CD4-positive, alpha-beta T cell treated with Interferon alpha-2 for 1 hour (primary cell): Measurements from ENCODE around the gene MARK3.

Experiments
- DNase-seq, 2 donors: peaks; one replicate each; pipeline ENCODE4 v3.0.0-alpha.2; 2020 to 2022

The MARK3 gene

DNA sequence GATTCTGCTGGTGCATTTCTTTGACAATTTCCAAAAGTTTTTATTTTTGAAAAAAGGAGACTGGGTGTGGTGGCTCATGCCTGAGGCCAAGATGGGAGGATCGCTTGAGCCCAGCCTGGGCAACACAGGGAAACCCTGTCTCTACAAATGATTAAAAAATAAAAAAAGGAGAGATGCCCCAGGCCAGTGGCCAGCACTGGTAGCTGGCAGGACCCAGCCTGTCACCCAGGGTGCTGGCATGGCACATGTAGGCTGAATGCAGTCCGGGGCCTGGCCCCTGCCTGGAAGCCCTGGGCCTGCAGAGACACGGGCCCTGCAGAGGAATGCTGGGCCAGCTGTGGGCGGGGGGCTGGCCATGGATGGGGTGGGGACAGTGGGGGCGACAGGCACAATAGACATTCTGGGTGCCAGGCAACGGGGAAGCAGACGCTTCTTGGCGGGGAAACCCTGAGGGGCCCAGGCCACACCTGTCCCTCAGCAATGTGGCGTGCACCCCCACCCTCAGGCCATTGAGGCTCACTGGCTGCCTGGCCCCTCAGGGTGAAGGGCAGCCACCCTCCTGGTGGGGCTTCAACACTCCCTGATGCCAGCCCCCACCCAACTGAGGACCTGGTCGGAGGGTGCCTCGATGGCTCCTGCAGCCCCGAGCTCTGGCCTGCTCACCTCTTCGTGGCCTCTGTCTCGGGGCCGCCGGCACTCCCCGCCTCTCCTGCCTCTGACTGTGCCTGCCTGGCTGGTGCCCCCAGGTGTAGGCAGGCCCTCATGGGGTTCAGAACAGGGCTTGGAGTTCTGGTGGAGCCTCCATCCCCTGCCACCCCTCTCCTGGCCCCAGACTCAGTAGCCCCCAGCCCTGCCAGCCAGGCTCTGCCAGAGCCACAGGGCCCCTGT, 155.8 kb downstream of the MARK3 start:
- DNase-seq = no peak

DNA sequence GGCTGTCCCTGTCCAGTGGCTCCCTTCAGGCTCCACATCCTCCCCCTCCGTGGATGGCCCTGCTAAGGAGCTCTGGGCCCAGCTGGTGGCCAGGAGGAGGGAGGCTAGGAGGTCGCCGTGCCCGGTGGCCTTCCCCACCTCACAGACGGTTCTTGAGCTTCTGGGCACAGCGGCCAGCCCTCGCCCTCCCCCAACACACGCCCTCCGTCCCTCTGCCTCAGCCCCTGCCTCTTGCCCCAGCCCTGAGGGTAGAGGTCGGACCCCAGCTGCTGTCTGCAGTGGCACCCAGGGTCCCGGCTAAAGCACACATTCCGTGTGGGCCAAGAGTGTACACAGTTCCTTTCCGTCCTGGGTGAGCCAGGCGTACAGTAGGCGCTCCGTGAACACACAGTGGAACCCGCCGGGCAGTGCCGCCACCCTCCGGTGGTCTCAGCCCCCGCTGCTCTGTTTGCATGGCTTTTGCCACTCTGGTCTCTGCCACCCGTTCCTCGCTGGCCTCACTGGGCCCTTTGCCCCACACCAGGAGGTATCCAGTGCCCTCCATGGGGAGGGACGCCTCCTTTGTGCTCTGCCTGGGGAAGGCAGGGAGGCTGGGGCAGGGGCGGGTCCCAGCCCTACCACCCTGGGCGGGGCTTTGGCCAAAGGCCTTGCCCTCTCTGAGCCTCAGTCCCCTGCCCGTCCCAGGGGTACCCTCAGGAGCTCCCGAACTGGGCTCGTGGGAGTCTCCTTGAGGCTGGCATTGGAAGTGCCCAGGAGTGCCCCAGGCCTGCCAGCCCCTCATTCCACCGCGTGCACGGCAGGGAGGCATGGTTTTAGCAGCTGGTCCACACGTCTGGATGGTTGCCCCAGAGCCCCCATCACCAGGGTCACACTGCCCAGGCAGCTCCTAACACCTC, 156.7 kb downstream of the MARK3 start:
- no peak for DNase-seq

DNA sequence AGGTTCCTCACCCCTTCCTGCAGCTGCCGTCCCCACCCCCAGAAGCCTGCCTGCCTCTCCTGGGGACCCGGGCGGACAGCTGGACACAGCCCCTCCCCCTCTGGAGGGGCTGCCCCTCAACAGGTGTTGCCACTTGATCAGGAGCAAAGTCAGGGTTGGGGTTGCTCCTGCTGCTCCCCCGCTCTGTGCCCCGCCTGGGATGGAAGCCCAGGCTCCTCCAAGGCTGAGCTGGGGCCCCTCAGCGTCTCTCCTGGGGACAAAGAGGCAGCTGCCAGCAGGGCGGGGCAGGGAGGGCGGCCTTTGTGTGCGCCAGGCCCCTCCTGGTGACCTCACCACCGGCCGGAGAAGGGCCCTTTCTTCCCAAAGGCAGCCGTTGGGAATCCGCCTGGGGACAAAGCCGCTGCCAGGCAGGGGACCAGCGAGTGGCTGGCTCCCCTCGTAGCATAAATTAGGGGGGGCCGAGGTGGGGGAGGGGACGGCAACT, 157.4 kb downstream of the MARK3 start:
- DNase-seq = no peak

DNA sequence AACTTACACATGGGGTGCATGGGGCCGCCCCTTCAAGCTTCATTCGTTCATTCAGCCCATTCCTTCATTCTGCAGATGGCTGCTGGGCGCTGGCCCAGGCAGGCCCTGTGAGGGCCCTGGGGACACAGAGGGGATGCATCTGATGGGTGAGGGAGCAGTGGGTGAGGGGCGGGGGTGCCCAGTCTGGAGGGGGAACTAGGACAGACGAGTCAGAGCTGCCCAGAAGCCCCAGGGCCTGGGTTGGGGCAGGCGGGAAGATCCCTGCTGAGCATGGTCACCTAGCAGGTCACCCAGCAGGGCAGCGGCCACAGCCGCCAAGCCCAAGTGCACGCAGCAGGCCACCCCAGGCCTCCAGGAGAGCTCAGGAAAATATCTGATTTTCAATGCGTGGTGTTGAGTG, 157.9 kb downstream of the MARK3 start:
- DNase-seq = no peak

DNA sequence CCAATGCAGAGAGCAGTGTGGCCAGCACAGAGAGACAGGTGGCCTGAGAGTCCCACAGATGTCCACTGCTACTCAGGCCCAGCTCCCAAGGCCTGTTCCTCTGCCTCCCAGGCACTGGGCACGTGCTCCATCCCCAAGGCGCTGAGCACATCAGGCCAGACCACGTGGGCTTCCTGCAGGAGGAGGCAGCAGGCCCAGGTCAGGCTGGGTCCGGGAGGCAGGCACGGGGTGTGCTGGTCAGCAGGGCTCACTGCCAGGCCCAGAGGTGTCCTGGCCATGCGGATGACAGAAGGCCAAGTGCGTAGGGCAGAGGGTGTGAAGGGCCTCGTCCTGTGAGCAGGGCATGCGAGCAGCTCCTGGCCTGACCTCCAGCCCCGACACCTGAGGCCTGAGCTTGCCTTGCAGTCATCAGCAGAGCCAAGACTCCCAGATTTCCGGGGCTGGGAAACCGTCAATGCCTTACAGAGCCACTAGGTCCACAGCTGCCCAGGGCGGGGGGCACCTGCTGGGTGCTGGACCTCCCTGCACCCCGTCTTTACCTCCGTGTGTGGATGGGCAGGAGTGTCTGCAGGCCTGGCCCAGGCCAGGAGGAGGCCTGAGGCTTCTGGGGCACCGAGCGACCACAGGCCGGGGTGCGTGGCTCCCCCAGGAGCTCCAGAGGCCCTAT, 158.6 kb downstream of the MARK3 start:
- no peak for DNase-seq

DNA sequence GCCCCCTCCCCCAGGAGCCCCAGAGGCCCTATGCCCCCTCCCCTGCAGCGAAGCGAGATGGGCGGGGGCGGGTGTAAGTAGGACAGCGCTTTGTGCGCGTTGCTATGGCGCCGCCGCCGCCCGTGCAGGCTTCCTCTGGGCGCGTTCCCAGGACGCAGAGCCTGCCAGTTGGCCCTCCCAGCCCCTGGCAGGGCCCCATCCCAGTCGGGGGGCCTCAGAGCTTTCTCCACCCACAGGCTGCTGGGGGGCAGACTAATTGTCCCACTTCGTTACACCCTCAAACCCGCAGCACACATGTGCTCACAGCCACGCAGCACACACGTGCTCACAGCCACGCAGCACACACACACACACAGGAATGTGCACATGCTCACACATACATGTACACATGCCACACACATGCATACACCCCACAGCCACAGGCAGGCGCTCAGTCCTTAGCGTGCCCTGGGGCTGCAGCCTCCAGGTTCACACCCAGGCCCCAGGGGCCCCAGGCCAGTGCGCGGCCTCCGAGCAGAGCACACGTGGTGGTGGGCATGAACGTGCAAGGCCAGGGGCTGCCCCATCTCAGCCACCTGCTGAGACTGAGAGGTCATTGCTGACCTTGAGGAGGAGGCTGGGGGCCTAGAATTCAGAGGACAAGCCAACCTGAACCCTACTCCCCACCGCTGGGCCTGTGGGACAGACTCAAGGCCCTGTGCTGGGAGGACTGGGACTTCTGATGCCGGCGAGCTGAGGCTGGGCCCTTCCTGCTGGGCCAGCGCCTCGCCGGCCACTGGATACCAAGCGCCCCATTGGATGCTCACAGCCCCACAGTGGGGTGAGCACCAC, 159.4 kb downstream of the MARK3 start:
- DNase-seq = no peak

DNA sequence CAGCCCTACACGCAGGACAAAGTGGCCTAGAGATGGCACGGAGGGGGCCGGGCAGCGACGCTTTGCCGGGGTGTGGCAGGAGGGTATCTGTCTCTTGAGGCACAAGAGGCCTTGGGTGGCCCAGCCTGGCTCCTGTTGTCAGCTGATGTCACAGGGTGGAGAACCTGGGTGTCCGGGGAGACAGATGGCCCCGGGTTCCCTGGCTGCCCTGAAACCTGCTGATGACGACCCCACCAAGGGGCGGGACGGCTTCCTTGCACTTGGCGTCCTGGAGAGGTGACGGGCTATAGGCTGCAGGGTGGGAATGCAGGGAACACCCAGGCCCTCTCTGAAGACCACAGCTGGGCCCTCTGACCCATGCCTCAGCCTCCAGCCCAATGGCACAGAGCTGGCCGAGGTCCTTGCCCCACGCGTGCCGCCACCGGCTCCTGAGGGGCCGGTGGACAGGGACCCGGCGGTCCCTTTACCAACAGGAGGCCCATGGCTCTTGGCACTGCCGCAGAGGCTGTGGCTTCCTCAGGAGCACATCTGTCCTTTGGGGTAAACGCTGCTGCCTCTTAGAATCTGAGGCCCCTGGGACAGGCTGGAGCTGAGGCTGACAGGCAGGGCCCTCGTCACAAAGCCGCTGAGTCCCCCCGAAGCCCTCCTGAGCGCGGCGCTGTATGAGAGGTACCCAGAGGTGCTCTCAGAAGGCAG, 160.2 kb downstream of the MARK3 start:
- DNase-seq = no peak

DNA sequence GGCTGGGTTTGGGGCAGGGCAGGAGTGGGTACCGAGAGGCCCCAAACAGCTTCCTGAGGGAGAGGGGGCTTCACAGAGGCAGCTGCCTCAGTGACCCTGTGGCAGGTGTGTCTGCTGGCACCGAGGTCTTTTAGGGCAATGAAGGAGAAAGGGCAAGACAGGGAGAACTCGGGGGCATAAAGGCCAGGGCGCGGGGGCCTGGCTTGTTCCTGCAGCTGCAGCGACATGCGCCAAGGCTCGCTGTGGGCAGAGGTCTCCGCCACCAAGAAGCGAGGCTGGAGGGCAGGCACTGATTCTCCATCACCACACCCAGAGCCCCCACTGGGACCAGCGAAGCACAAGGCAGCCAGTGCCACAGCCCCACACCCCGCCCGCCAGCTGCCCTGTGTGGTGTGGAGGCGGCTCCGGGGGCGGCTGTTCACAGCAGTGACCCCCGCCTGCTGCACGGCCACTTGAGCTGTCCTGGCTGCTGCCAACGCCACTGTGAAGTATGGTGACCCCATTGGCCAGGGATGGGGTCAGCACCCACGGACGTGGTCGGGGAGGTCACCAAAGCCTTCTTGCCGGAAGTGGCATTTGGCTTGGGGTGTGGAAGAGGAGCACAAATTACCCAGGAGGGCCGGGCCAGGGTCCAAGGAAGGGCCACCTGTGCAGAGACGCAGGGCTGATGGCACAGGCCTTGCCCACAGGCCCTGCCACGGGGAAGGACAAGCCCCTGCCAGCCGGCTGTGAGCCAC, 160.9 kb downstream of the MARK3 start:
- DNase-seq = no peak

DNA sequence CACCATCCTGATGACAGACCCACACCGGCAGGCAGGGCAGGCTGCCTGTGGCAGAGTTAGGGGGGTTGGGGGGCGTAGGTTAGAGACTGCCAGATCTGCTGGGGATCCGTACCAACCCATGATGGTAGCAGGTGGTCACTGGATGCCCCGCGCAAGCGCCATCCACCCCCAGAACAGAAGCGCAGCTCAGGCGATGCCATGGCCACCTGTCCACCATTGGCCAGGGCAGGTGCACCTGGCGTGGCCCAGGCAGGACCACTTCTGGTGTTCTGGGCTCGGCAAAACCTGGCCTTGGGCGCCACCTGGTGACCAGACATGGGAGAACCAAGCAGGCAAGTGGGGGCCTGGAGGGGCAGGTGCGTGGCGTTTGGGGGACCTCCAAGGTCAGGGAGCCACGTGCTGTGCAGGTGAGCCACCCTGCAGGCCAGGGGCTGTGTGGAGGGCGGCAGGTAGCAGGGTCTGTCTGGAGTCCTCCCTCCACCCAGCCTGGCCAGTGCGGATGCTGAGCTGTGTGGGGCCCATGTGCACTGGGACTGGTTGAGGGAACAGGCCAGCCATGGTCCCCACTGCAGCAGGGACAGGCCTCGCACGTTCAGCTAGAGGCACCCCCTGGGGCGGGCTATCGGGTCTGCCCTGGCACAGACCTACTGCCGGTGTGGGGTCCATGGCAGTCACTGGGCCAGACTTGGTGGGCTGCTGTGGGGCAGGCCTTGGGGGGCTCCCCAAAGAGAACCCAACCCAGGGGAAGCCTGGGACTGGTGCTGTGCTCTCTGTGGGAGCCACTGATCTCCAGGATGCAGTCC, 161.6 kb downstream of the MARK3 start:
- DNase-seq = peak; percentile 69 to 81

DNA sequence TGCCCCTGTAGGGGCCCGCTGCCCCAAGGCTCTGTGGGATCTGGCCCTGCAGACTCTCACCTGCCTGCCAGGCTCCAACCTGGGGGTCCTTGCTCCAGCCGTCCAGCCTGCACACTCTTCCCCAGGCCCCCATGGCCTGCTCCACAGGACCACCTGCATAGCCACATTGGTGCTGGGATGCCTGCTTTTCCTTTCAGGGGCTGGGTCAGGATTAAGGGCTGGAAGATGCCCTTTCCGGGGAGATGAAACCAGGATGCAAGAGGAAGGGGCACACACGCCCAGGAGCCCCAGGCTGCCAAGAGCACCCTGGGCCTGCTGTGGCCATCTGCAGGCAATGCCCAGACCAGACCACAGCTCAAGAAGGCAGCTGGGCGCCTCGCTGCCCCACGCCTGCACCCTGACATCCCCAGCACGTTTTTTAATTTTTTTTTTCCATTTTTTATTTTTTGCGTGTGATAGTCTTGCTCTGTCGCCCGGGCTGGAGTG, 162.3 kb downstream of the MARK3 start:
- DNase-seq = no peak

DNA sequence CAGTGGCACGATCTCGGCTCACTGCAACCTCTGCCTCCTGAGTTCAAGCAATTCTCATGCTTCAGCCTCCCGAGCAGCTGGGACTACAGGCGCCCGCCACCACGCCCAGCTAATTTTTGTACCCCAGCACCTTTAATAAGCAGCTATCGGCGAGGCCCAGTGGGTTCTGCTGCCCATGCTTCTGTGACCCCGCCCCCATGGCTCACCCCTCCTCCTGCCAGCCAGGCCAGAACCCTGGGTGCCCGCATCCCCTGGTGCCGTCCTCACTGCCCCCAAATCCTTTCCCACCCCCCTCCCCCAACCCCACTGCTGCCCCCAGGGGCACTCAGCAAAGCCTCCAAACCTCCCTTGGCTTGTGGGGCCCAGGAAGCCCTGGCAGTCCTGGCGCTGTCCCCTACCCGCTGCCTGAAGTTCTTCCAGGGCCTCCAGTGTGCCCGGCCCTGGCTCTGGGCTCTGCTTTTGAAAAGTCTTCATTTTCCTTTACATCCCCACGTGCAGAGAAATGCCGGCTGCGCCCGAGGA, 162.8 kb downstream of the MARK3 start:
- DNase-seq = no peak

DNA sequence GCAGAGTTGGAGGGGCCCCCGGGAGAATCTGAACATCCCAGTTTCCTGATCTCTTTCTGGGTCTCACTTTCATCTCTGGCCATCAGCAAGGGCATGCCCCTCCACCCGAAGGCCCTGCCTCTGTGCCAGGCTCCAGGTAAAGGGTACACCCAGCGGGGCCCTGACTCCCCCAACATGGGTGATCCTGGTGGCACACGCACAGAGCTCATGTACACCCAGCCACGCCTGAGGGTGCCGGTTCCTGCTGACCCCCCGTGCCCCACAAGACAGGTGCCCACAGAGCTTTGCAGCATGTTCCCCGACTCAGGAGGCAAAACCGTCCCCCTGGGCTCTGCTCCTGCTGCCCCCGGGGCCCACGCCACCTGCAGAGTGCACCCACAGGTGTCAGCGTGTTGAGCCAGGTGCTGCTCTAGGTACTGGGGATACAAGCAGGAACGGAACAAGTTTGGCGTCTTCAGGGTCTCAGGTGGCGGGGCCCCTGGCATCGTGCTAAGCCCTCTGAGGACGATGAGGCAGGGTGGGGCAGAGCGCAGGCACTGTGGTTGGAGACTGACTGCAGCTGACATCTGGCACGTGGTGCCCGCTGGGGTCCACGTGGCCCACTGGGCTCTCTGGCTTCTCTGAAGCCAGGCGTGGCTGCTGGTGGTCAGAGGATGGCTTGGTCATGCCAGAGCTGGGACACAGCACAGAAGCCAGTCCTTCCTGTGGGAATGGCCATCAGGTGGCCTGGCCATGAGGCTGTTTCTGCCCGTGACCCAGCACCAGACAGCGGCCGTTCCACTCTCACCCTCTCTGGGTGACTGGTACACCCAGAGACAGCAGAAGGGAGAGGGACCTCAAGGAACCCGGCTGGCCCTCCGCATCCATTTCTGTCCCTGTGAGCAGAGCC, 163.5 kb downstream of the MARK3 start:
- no peak for DNase-seq

DNA sequence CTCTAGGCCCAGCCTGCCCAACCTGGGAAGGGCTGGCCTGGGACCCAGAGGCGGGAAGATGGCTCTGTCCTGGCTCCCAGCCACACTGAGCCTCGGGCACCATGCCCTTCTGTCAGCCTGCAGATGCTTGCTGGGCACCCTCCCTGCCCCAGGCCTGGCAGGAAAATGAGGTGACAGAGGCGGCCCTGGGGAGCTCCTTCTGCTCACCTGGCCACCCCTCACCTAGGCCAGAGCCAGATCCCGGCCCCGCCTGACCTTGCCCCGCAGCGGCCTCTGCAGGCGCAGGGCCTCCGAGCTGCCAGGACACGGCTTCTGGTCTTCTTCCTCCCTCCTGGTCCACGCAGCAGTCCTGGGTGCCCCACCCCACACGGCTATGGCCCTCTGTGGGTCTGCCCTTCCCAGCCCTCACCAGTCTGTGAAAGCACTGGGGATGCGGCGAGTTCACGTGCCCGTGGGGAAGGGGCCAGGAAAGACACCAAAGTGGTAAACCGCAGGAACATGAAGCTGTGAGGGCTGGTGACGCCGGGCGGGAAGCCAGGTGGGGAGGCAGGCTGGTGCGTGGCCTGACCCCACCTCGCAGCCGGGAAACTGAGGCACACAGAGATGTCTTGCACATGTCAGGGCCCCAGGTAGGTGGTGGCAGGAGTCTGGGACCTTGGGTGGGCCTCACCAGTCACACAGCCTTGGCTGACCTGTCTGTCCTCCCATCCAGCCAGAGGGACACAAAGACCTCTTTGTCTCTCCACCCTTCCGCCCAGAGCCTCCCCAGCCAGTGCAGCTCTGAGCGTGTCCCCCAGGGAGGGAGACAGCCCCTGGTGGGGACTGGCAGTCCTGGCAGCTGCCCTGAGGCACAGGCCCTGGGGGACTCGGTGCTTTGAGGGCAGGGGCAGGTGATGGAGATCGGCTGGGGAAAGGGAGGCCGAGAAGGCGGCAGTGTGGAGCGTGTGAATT, 164.4 kb downstream of the MARK3 start:
- no peak for DNase-seq

DNA sequence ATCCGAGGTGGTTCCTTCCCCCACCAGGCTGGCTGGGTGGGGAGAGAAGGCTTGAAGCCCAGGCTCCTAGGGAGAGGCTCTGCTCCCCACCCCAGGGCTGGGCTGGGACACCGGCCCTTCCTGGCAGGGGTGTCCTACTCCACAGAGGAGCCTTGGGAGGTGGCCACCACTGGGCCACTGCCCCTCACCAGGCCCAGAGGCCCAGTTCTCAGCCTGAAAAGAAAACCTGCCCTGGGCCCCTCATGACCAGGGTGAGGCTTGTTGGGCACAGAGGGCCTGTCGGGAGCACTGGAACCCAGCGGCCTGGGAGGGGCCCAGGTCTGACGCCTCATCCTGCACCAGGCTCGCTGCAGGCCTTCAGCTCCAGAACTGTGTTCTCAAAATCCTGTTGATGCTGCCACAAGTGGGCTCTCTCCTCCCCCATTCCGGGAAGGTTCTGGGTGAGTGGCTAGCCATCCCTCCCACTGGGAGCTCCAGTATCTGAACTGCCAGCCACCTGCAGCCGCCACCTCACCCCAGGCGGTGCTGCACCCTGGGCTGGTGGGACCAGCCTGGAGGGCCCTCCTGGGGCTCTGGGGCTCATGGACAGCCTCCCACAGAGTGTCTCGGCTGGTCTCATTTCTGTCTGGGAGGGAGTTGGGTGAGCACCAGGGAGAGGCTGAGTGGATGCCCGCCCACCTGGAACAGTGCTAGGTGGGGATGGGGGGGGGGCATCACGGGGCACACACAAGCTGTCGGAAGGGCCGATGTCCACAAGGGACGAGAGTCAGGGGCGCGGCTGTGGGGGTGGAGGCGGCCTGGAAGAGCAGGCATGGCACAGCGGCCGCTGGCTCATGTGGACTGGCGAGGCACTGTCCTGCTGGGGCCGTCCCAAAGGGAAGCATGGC, 165.5 kb downstream of the MARK3 start:
- DNase-seq = no peak

DNA sequence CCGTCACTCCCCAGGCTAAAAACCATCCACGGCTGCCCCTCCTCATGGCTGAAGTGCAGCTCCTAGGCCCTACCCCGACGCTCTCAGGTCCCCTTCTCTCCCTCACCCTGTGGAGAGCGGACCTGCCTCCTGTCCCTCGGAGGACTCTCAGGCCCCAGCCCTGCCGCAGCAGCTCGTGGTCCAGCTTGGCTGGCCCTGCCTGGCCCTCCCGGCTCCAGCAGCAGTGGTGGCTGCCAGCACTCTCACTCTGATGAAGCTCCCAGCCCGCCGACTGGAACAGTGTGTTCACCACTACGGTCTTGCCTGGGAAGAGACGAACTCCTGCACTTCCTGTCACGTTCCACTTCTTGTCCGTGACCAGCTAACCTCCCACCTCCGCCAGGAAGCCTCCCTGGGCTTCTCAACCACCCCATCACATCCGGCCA, 166.1 kb downstream of the MARK3 start:
- DNase-seq = no peak
